ENCODE data around the gene SLC35A5. TPM values are rescaled to one million over a fixed set of nuclear protein-coding genes. Genes with fewer than 3 reads are reported as not detected.
"Not testable (repeated sequence)": the region's sequence is repeated elsewhere in the genome, so short reads cannot be mapped to it uniquely, and the experiment has no call there.

The SLC35A5 gene
- total RNA-seq, 2 donors from 2014 or later: 32.8 to 35.6 TPM

- intact Hi-C loops (cut with DNase I, micrococcal nuclease); ATAC-seq; DNase-seq: not testable (repeated sequence)
These were observed 2.5 kb downstream of the SLC35A5 start for GRCh38 chr3:112564247-112564939.

- DNase-seq (no peak), ATAC-seq (no peak)
- intact Hi-C loops (cut with DNase I, micrococcal nuclease): no loop called here
These were observed 3.1 kb downstream of the SLC35A5 start for GRCh38 chr3:112564940-112565305.

- DNase-seq: no peak
- no peak for ATAC-seq
- intact Hi-C loops (cut with DNase I, micrococcal nuclease): no loop called here
These were observed 6.8 kb downstream of the SLC35A5 start for GRCh38 chr3:112568642-112569041.

- ATAC-seq (no peak), DNase-seq (no peak)
- intact Hi-C loops (cut with DNase I, micrococcal nuclease): no loop called here
These were observed 7.4 kb downstream of the SLC35A5 start for GRCh38 chr3:112569265-112569664.

- no peak for DNase-seq
- intact Hi-C loops (cut with DNase I, micrococcal nuclease): no loop called here
- no peak for ATAC-seq
These were observed 10.9 kb downstream of the SLC35A5 start for GRCh38 chr3:112572701-112573100.

GRCh38 chr3:112579232-112579631 lies 17.4 kb downstream of the SLC35A5 start:
- ATAC-seq (no peak), DNase-seq (no peak)
- intact Hi-C loops (cut with DNase I, micrococcal nuclease): no loop called here

GRCh38 chr3:112579697-112580096 lies 17.9 kb downstream of the SLC35A5 start:
- intact Hi-C loops (cut with DNase I, micrococcal nuclease): loop anchor here in 1 of 2 donors (5.0 kb wide), 1 partner anchor 403 kb away; no protein-coding TSS in a partner anchor

GRCh38 chr3:112582244-112582874 lies 20.5 kb downstream of the SLC35A5 start:
- DNase-seq (no peak), ATAC-seq (no peak)
- intact Hi-C loops (cut with DNase I, micrococcal nuclease): loop anchor here in 1 of 2 donors (5.0 kb wide), 1 partner anchor 400 kb away; no protein-coding TSS in a partner anchor

More at GRCh38 chr3:112579697-112580096, 17.9 kb downstream of the SLC35A5 start:
- ATAC-seq (no peak), DNase-seq (no peak)

GRCh38 chr3:112583105-112583504 lies 21.3 kb downstream of the SLC35A5 start:
- ATAC-seq (no peak), DNase-seq (no peak)
- intact Hi-C loops (cut with DNase I, micrococcal nuclease): loop anchor here in 1 of 2 donors (5.0 kb wide), 1 partner anchor 399 kb away; no protein-coding TSS in a partner anchor

- intact Hi-C loops (cut with DNase I, micrococcal nuclease): no loop called here
- ATAC-seq (no peak), DNase-seq (no peak)
These were observed 23.9 kb downstream of the SLC35A5 start for GRCh38 chr3:112585782-112586181.

GRCh38 chr3:112587336-112587735 lies 25.5 kb downstream of the SLC35A5 start:
- DNase-seq (no peak), ATAC-seq (no peak)
- intact Hi-C loops (cut with DNase I, micrococcal nuclease): no loop called here

- intact Hi-C loops (cut with DNase I, micrococcal nuclease): no loop called here
- no peak for ATAC-seq
- no peak for DNase-seq
These were observed 31.4 kb downstream of the SLC35A5 start for GRCh38 chr3:112593258-112593657.

- ATAC-seq (no peak), DNase-seq (no peak)
- intact Hi-C loops (cut with DNase I, micrococcal nuclease): no loop called here
These were observed 33.0 kb downstream of the SLC35A5 start for GRCh38 chr3:112594856-112595255.

- ATAC-seq (no peak), DNase-seq (no peak)
- intact Hi-C loops (cut with DNase I, micrococcal nuclease): no loop called here
These were observed 36.1 kb downstream of the SLC35A5 start for GRCh38 chr3:112597945-112598344.

- ATAC-seq (no peak), DNase-seq (no peak)
- intact Hi-C loops (cut with DNase I, micrococcal nuclease): no loop called here
These were observed 36.9 kb downstream of the SLC35A5 start for GRCh38 chr3:112598731-112599130.

GRCh38 chr3:112602217-112602838 lies 40.5 kb downstream of the SLC35A5 start:
- no peak for ATAC-seq
- intact Hi-C loops (cut with DNase I, micrococcal nuclease): no loop called here
- DNase-seq: no peak

GRCh38 chr3:112604536-112604935 lies 42.7 kb downstream of the SLC35A5 start:
- intact Hi-C loops (cut with DNase I, micrococcal nuclease): no loop called here
- DNase-seq (no peak), ATAC-seq (no peak)

- DNase-seq (no peak), ATAC-seq (no peak)
- intact Hi-C loops (cut with DNase I, micrococcal nuclease): no loop called here
These were observed 43.4 kb downstream of the SLC35A5 start for GRCh38 chr3:112605285-112605684.

GRCh38 chr3:112606098-112606497 lies 44.3 kb downstream of the SLC35A5 start:
- ATAC-seq (no peak), DNase-seq (no peak)
- intact Hi-C loops (cut with DNase I, micrococcal nuclease): no loop called here

GRCh38 chr3:112607863-112608262 lies 46.0 kb downstream of the SLC35A5 start:
- DNase-seq: no peak
- intact Hi-C loops (cut with DNase I, micrococcal nuclease): no loop called here
- no peak for ATAC-seq

Measured in left colon (tissue), 2 donors.